K562 (cell line): Measurements from ENCODE around the gene DUSP10. TPM values are rescaled to one million over a fixed set of nuclear protein-coding genes. Genes with fewer than 3 reads are reported as not detected.

Experiments
- BCOR ChIP-seq: fragments of 450-650 bp; IDR thresholded peaks from 2 replicates; pipeline ENCODE4 v1.6.1; 2016
- BRD4 ChIP-seq: fragments of 200-600 bp; sonication (generic); IDR thresholded peaks from 2 replicates; pipeline ENCODE4 v1.6.1; 2017; ENCODE audit warnings: inconsistent platforms
- DMBX1 ChIP-seq: fragments of 250-450 bp; sonication (Bioruptor Pico); IDR thresholded peaks from 2 replicates; pipeline ENCODE4 v1.8.0; 2022; ENCODE audit warnings: inconsistent platforms, mild to moderate bottlenecking, moderate library complexity, borderline replicate concordance
- DNMT1 ChIP-seq: fragments of 450-650 bp; IDR thresholded peaks from 2 replicates; pipeline ENCODE4 v1.6.1; 2016; ENCODE audit warnings: antibody characterized with exemption, mild to moderate bottlenecking
- ELF4 ChIP-seq: fragments of 450-650 bp; formaldehyde crosslinking; IDR thresholded peaks from 2 replicates; pipeline ENCODE4 v1.4.0; 2022; ENCODE audit warnings: missing genetic modification characterization
- FOXA1 ChIP-seq: fragments of 450-650 bp; IDR thresholded peaks from 2 replicates; pipeline ENCODE4 v1.6.1; 2016; ENCODE audit warnings: mild to moderate bottlenecking, borderline replicate concordance
- GTF2E2 ChIP-seq: fragments of 200-800 bp; sonication (Bioruptor generic); IDR thresholded peaks from 2 replicates; pipeline ENCODE4 v1.6.1; 2016; ENCODE audit warnings: missing genetic modification characterization, missing compliant biosample characterization
- MXI1 ChIP-seq: IDR thresholded peaks from 2 replicates; pipeline ENCODE4 v1.6.1; 2011; ENCODE audit warnings: low read depth, mild to moderate bottlenecking, improper control_type of control experiment, low read length
- NFXL1 ChIP-seq: fragments of 450-650 bp; formaldehyde crosslinking; IDR thresholded peaks from 2 replicates; pipeline ENCODE4 v1.4.0; 2021; ENCODE audit warnings: mild to moderate bottlenecking
- PYGO2 ChIP-seq: fragments of 450-650 bp; IDR thresholded peaks from 2 replicates; pipeline ENCODE4 v1.6.1; 2016; ENCODE audit warnings: mild to moderate bottlenecking, missing genetic modification characterization, moderate library complexity, missing compliant biosample characterization
- SNIP1 ChIP-seq: fragments of 450-650 bp; IDR thresholded peaks from 2 replicates; pipeline ENCODE4 v1.7.1; 2017; ENCODE audit warnings: low read depth, mild to moderate bottlenecking
- TEAD1 ChIP-seq, 2 experiments: fragments of 450-650 bp in 1 of 2; sonication (generic) in 1 of 2; formaldehyde crosslinking; IDR thresholded peaks; 2 replicates each; pipeline versions ENCODE4 v1.4.0 to v1.8.0; 2020 to 2022; ENCODE audit warnings: mild to moderate bottlenecking in 2 of 2, missing genetic modification reagents in 1 of 2
- TOE1 ChIP-seq, 2 experiments: fragments of 450-650 bp in 1 of 2; sonication (generic) in 1 of 2; formaldehyde crosslinking in 1 of 2; IDR thresholded peaks; 2 replicates each; pipeline versions ENCODE4 v1.7.1 to v1.8.0; 2016 to 2022; ENCODE audit warnings: borderline replicate concordance in 2 of 2, mild to moderate bottlenecking in 2 of 2, antibody characterized with exemption in 1 of 2, inconsistent platforms in 1 of 2, low read depth in 1 of 2, missing genetic modification reagents in 1 of 2, moderate library complexity in 1 of 2
- ZNF133 ChIP-seq: fragments of 250-450 bp; sonication (Bioruptor Pico); IDR thresholded peaks from 2 replicates; pipeline ENCODE4 v1.4.0; 2020; ENCODE audit warnings: mild to moderate bottlenecking
- polyA plus RNA-seq, 8 experiments: library from polyadenylated mRNA; depleted of rRNA in 4 of 8; stranded (reverse) in 5 of 8; unstranded in 3 of 8; fragments of >200 nt; fragmentation: Nextera tagmentation in 2 of 8; fragmentation: Illumina TruSeq in 1 of 8; extraction: Ambion mirVana in 2 of 8; extraction: Trizol in 1 of 8; gene quantifications; 2 replicates each; pipeline versions ENCODE4 v1.2.1 to v1.2.3, GENCODE V29; 2011 to 2014; ENCODE audit warnings: inconsistent platforms in 1 of 8, missing spikeins in 1 of 8
- total RNA-seq, 7 experiments: library from RNA; depleted of rRNA in 6 of 7; stranded (reverse); fragments of >200 nt in 6 of 7; fragmentation: Illumina TruSeq in 2 of 7; extraction: Trizol in 2 of 7; gene quantifications; 2 replicates each; pipeline versions ENCODE4 v1.2.1 to v1.2.3, GENCODE V29; 2011 to 2021; ENCODE audit warnings: low replicate concordance in 1 of 7
- TF ChIP-seq, protein P1 (sequence below): sonication (generic); formaldehyde crosslinking; IDR thresholded peaks from 2 replicates; pipeline ENCODE4 v1.8.0; 2023; ENCODE audit warnings: mild to moderate bottlenecking, missing genetic modification reagents
- TF ChIP-seq, protein P2 (sequence below): sonication (generic); formaldehyde crosslinking; IDR thresholded peaks from 2 replicates; pipeline ENCODE4 v1.4.0; 2020; ENCODE audit warnings: mild to moderate bottlenecking, missing genetic modification reagents
- TF ChIP-seq, protein P3 (sequence below): fragments of 250-450 bp; sonication (Bioruptor Pico); IDR thresholded peaks from 2 replicates; pipeline ENCODE4 v1.5.0; 2021
- TF ChIP-seq, protein P4 (sequence below): fragments of 200-800 bp; sonication (Bioruptor generic); IDR thresholded peaks from 2 replicates; pipeline ENCODE4 v1.6.1; 2016; ENCODE audit warnings: missing genetic modification characterization, missing compliant biosample characterization

Gene DUSP10
- total and polyA plus RNA-seq, 9 of the 15 experiments (the other 6 are each of a cell fraction or from before 2014, with no cell fraction given), result 1.7 to 8.3 (median 6.1) TPM

DNA sequence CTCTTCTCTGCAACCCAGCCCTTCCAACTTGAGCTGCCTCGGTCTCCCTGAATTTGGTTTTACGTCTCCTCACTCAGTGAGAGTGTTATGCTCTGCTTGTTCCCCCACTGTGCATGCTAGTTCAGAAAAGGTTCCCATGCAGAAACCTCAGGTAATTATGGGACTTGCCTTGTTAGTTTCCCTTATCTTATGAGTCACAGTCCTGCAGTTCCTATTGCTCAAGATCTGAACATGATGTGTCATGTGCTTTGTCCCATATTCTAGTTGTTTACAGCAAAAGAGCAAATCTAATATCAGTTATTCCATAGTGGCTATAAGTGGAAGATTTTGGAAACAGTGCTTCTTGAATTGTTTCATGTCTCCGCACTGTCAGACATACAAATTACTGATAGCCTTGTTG lies 74.4 kb downstream of the DUSP10 start (continued):
- TF ChIP-seq, protein P1, sequence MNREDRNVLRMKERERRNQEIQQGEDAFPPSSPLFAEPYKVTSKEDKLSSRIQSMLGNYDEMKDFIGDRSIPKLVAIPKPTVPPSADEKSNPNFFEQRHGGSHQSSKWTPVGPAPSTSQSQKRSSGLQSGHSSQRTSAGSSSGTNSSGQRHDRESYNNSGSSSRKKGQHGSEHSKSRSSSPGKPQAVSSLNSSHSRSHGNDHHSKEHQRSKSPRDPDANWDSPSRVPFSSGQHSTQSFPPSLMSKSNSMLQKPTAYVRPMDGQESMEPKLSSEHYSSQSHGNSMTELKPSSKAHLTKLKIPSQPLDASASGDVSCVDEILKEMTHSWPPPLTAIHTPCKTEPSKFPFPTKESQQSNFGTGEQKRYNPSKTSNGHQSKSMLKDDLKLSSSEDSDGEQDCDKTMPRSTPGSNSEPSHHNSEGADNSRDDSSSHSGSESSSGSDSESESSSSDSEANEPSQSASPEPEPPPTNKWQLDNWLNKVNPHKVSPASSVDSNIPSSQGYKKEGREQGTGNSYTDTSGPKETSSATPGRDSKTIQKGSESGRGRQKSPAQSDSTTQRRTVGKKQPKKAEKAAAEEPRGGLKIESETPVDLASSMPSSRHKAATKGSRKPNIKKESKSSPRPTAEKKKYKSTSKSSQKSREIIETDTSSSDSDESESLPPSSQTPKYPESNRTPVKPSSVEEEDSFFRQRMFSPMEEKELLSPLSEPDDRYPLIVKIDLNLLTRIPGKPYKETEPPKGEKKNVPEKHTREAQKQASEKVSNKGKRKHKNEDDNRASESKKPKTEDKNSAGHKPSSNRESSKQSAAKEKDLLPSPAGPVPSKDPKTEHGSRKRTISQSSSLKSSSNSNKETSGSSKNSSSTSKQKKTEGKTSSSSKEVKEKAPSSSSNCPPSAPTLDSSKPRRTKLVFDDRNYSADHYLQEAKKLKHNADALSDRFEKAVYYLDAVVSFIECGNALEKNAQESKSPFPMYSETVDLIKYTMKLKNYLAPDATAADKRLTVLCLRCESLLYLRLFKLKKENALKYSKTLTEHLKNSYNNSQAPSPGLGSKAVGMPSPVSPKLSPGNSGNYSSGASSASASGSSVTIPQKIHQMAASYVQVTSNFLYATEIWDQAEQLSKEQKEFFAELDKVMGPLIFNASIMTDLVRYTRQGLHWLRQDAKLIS (CRISPR knock-in tag), result 0 out of 2 replicates have a peak, but pooled peaks have one; percentile 36
- TF ChIP-seq DMBX1, result peak; percentile 57; the same call in 1 of the 2 replicates
- no peak for TF ChIP-seq ZNF133 (CRISPR knock-in tag)
- TF ChIP-seq NFXL1 (CRISPR knock-in tag), result no peak
- TF ChIP-seq SNIP1, result no peak
- TF ChIP-seq, protein P2, sequence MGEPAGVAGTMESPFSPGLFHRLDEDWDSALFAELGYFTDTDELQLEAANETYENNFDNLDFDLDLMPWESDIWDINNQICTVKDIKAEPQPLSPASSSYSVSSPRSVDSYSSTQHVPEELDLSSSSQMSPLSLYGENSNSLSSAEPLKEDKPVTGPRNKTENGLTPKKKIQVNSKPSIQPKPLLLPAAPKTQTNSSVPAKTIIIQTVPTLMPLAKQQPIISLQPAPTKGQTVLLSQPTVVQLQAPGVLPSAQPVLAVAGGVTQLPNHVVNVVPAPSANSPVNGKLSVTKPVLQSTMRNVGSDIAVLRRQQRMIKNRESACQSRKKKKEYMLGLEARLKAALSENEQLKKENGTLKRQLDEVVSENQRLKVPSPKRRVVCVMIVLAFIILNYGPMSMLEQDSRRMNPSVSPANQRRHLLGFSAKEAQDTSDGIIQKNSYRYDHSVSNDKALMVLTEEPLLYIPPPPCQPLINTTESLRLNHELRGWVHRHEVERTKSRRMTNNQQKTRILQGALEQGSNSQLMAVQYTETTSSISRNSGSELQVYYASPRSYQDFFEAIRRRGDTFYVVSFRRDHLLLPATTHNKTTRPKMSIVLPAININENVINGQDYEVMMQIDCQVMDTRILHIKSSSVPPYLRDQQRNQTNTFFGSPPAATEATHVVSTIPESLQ (CRISPR knock-in tag), result no peak
- no peak for TF ChIP-seq FOXA1
- TF ChIP-seq, protein P3, sequence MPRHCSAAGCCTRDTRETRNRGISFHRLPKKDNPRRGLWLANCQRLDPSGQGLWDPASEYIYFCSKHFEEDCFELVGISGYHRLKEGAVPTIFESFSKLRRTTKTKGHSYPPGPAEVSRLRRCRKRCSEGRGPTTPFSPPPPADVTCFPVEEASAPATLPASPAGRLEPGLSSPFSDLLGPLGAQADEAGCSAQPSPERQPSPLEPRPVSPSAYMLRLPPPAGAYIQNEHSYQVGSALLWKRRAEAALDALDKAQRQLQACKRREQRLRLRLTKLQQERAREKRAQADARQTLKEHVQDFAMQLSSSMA (CRISPR knock-in tag), result no peak
- TF ChIP-seq TOE1 (IDR thresholded peaks at IDR 0.05; ENCODE audit: borderline replicate concordance), result peak; percentile 73; the same call in 1 of the 2 replicates
- no peak for TF ChIP-seq TOE1 (CRISPR knock-in tag; IDR thresholded peaks at IDR 0.05; ENCODE audit: borderline replicate concordance, low read depth)
- TF ChIP-seq TEAD1 (CRISPR knock-in tag; IDR thresholded peaks at IDR 0.05), result no peak
- TF ChIP-seq BCOR, result no peak
- no peak for TF ChIP-seq GTF2E2 (tag)
- no peak for TF ChIP-seq MXI1
- no peak for TF ChIP-seq PYGO2 (tag)
- TF ChIP-seq BRD4, result no peak
- TF ChIP-seq DNMT1, result no peak
- TF ChIP-seq, protein P4, sequence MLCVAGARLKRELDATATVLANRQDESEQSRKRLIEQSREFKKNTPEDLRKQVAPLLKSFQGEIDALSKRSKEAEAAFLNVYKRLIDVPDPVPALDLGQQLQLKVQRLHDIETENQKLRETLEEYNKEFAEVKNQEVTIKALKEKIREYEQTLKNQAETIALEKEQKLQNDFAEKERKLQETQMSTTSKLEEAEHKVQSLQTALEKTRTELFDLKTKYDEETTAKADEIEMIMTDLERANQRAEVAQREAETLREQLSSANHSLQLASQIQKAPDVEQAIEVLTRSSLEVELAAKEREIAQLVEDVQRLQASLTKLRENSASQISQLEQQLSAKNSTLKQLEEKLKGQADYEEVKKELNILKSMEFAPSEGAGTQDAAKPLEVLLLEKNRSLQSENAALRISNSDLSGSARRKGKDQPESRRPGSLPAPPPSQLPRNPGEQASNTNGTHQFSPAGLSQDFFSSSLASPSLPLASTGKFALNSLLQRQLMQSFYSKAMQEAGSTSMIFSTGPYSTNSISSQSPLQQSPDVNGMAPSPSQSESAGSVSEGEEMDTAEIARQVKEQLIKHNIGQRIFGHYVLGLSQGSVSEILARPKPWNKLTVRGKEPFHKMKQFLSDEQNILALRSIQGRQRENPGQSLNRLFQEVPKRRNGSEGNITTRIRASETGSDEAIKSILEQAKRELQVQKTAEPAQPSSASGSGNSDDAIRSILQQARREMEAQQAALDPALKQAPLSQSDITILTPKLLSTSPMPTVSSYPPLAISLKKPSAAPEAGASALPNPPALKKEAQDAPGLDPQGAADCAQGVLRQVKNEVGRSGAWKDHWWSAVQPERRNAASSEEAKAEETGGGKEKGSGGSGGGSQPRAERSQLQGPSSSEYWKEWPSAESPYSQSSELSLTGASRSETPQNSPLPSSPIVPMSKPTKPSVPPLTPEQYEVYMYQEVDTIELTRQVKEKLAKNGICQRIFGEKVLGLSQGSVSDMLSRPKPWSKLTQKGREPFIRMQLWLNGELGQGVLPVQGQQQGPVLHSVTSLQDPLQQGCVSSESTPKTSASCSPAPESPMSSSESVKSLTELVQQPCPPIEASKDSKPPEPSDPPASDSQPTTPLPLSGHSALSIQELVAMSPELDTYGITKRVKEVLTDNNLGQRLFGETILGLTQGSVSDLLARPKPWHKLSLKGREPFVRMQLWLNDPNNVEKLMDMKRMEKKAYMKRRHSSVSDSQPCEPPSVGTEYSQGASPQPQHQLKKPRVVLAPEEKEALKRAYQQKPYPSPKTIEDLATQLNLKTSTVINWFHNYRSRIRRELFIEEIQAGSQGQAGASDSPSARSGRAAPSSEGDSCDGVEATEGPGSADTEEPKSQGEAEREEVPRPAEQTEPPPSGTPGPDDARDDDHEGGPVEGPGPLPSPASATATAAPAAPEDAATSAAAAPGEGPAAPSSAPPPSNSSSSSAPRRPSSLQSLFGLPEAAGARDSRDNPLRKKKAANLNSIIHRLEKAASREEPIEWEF (CRISPR knock-in tag), result no peak
- TF ChIP-seq ELF4 (CRISPR knock-in tag), result no peak
